H1 (cell line): ENCODE results near the gene ACBD5. TPM values are rescaled to one million over a fixed set of nuclear protein-coding genes. Genes with fewer than 3 reads are reported as not detected.

Experiments
- CTCF ChIA-PET: fragments of 300-600 bp; sonication (Branson Sonifier 250); formaldehyde crosslinking; loops from one replicate; lab custom pipeline; 2021; ENCODE audit not compliant: partially characterized antibody; lab: Charles Lee
- POLR2A ChIA-PET: fragments of 300-600 bp; sonication (Branson Sonifier 250); formaldehyde crosslinking; loops from one replicate; lab custom pipeline; 2021; ENCODE audit warnings: inconsistent platforms; ENCODE audit not compliant: partially characterized antibody; lab: Charles Lee
- DNase-seq, 2 experiments: peaks; one replicate each; pipeline versions ENCODE4 v3.0.0 to v3.0.0-alpha.2; 2010 to 2022; ENCODE audit warnings: low spot score in 2 of 2, low read depth in 1 of 2, mixed read lengths in 1 of 2
- FAIRE-seq: peaks from 2 replicates; lab custom pipeline; 2011; peaks lifted over from hg19 to GRCh38; lab: Jason Lieb, UNC
- H2AFZ ChIP-seq: 2 replicates; pipeline ENCODE4 v1.8.1; 2012; ENCODE audit warnings: low read length, inconsistent platforms
- H2AK5ac ChIP-seq: 2 replicates; pipeline ENCODE4 v1.6.1; 2013; ENCODE audit warnings: low read depth, low read length
- H2BK120ac ChIP-seq: replicated peaks from 2 replicates; pipeline ENCODE3; 2013; ENCODE audit warnings: low read depth, low read length, inconsistent platforms
- H2BK12ac ChIP-seq: 2 replicates; pipeline ENCODE4 v1.6.1; 2013; ENCODE audit warnings: low read depth, low read length
- H2BK15ac ChIP-seq: 2 replicates; pipeline ENCODE4 v1.6.1; 2013; ENCODE audit warnings: low read length
- H2BK20ac ChIP-seq: 2 replicates; pipeline ENCODE4 v1.6.1; 2013; ENCODE audit warnings: low read length
- H2BK5ac ChIP-seq: 2 replicates; pipeline ENCODE4 v1.6.1; 2013; ENCODE audit warnings: low read depth, low read length
- H3K14ac ChIP-seq: 2 replicates; pipeline ENCODE4 v1.6.1; 2013; ENCODE audit warnings: inconsistent platforms; ENCODE audit not compliant: insufficient read length
- H3K18ac ChIP-seq: 2 replicates; pipeline ENCODE4 v1.6.1; 2013; ENCODE audit warnings: low read length; ENCODE audit errors: extremely low read depth
- H3K23ac ChIP-seq: 2 replicates; pipeline ENCODE4 v1.6.1; 2013; ENCODE audit warnings: inconsistent platforms; ENCODE audit not compliant: insufficient read length
- H3K23me2 ChIP-seq: 2 replicates; pipeline ENCODE4 v1.6.1; 2013; ENCODE audit warnings: low read depth, low read length
- H3K27ac ChIP-seq: 2 replicates; pipeline ENCODE4 v1.6.1; 2011; ENCODE audit warnings: low read depth, low read length, inconsistent platforms
- H3K27me3 ChIP-seq, 4 experiments: replicated peaks in 1 of 4; 1 replicate in 1 of 4; 2 replicates in 3 of 4; pipeline versions ENCODE4 v1.6.1 to v1.8.1; 2011 to 2013; ENCODE audit warnings: low read length in 3 of 4, mild to moderate bottlenecking in 3 of 4, inconsistent platforms in 2 of 4, mixed read lengths in 2 of 4, moderate library complexity in 1 of 4; ENCODE audit not compliant: control insufficient read depth in 3 of 4, insufficient read depth in 3 of 4; ENCODE audit errors: extremely low read depth in 1 of 4
- H3K36me3 ChIP-seq, 4 experiments: 2 replicates each; pipeline versions ENCODE4 v1.6.1 to v1.8.1; 2011 to 2013; ENCODE audit warnings: mild to moderate bottlenecking in 4 of 4, low read length in 3 of 4, moderate library complexity in 2 of 4, control low read depth in 1 of 4, inconsistent platforms in 1 of 4; ENCODE audit not compliant: insufficient read depth in 4 of 4, control insufficient read depth in 2 of 4
- H3K4ac ChIP-seq: replicated peaks from 2 replicates; pipeline ENCODE3; 2013; ENCODE audit warnings: low read length, low read depth, mixed read lengths, inconsistent platforms; ENCODE audit not compliant: insufficient read length
- H3K4me1 ChIP-seq, 4 experiments: replicated peaks in 1 of 4; 1 replicate in 1 of 4; 2 replicates in 3 of 4; pipeline versions ENCODE4 v1.6.1 to v1.8.1; 2011 to 2013; ENCODE audit warnings: low read length in 3 of 4, inconsistent platforms in 2 of 4, mixed read lengths in 1 of 4; ENCODE audit not compliant: insufficient read depth in 4 of 4, control insufficient read depth in 3 of 4
- H3K4me2 ChIP-seq, 2 experiments: 2 replicates each; pipeline versions ENCODE4 v1.6.1 to v1.8.1; 2011 to 2013; ENCODE audit warnings: low read depth in 2 of 2, low read length in 2 of 2, control low read depth in 1 of 2, inconsistent platforms in 1 of 2, mild to moderate bottlenecking in 1 of 2; ENCODE audit not compliant: insufficient read depth in 1 of 2
- H3K4me3 ChIP-seq, 4 experiments: fragments of 200-600, 300-600 bp in 1 of 4; sonication (generic), shearing (Covaris generic), sonication (Bioruptor Twin) in 1 of 4; 2 replicates each; pipeline versions ENCODE4 v1.5.1 to v1.8.1; 2011 to 2016; ENCODE audit warnings: low read length in 4 of 4, low read depth in 3 of 4, control low read depth in 2 of 4, inconsistent platforms in 2 of 4, mild to moderate bottlenecking in 2 of 4, mixed read lengths in 1 of 4, moderate library complexity in 1 of 4; ENCODE audit not compliant: insufficient read depth in 2 of 4; ENCODE audit errors: extremely low read depth in 1 of 4
- H3K56ac ChIP-seq: replicated peaks from 2 replicates; pipeline ENCODE3; 2013; ENCODE audit warnings: low read depth, mild to moderate bottlenecking, mixed read lengths, low read length, inconsistent platforms; ENCODE audit not compliant: insufficient read length
- H3K79me1 ChIP-seq: 2 replicates; pipeline ENCODE4 v1.6.1; 2013; ENCODE audit warnings: low read depth, low read length, control low read depth
- H3K79me2 ChIP-seq, 2 experiments: 2 replicates each; pipeline versions ENCODE4 v1.6.1 to v1.8.1; 2012 to 2013; ENCODE audit warnings: low read length in 2 of 2, mild to moderate bottlenecking in 2 of 2, inconsistent platforms in 1 of 2; ENCODE audit not compliant: insufficient read depth in 2 of 2, control insufficient read depth in 1 of 2
- H3K9ac ChIP-seq, 4 experiments: replicated peaks in 1 of 4; 1 replicate in 1 of 4; 2 replicates in 3 of 4; pipeline versions ENCODE4 v1.6.1 to v1.8.1; 2011 to 2013; ENCODE audit warnings: low read depth in 3 of 4, low read length in 3 of 4, control low read depth in 2 of 4, mild to moderate bottlenecking in 2 of 4, moderate library complexity in 2 of 4, inconsistent platforms in 1 of 4; ENCODE audit errors: extremely low read depth in 1 of 4
- H3K9me3 ChIP-seq, 2 experiments: 2 replicates each; pipeline versions ENCODE4 v1.6.1 to v1.8.1; 2012 to 2013; ENCODE audit warnings: mild to moderate bottlenecking in 2 of 2, moderate library complexity in 2 of 2, control low read depth in 1 of 2, inconsistent platforms in 1 of 2, low read depth in 1 of 2, low read length in 1 of 2, mixed read lengths in 1 of 2; ENCODE audit not compliant: insufficient read depth in 2 of 2
- H4K20me1 ChIP-seq, 2 experiments: replicated peaks in 1 of 2; 2 replicates each; pipeline versions ENCODE3 to v1.8.1; 2011 to 2013; ENCODE audit warnings: inconsistent platforms in 2 of 2, low read length in 2 of 2, mild to moderate bottlenecking in 1 of 2; ENCODE audit not compliant: insufficient read depth in 2 of 2, control insufficient read depth in 1 of 2
- H4K5ac ChIP-seq: 2 replicates; pipeline ENCODE4 v1.6.1; 2013; ENCODE audit warnings: low read length, low read depth, mixed read lengths, inconsistent platforms; ENCODE audit not compliant: insufficient read length
- H4K8ac ChIP-seq: 2 replicates; pipeline ENCODE4 v1.8.0; 2013; ENCODE audit warnings: mild to moderate bottlenecking, moderate library complexity, low read length, inconsistent platforms; ENCODE audit not compliant: insufficient read depth; ENCODE audit errors: extremely low read depth
- H4K91ac ChIP-seq: replicated peaks from 2 replicates; pipeline ENCODE3; 2013; ENCODE audit warnings: low read length, mixed read lengths, inconsistent platforms; ENCODE audit not compliant: insufficient read length
- BACH1 ChIP-seq: IDR thresholded peaks from 2 replicates; pipeline ENCODE4 v1.6.1; 2012; ENCODE audit warnings: low read length, improper control_type of control experiment
- CBX5 ChIP-seq: fragments of 300-800, 300-1000 bp; sonication (generic); IDR thresholded peaks from 2 replicates; pipeline ENCODE4 v1.7.1; 2016; ENCODE audit warnings: antibody characterized with exemption, low read length, low read depth
- HDAC2 ChIP-seq, 2 experiments: fragments of 300-600 bp in 1 of 2; sonication (generic) in 1 of 2; IDR thresholded peaks; 2 replicates each; pipeline ENCODE4 v1.6.1; 2011 to 2012; ENCODE audit warnings: low read depth in 2 of 2, low read length in 2 of 2, mild to moderate bottlenecking in 2 of 2, moderate library complexity in 2 of 2, borderline replicate concordance in 1 of 2, inconsistent platforms in 1 of 2
- KDM1A ChIP-seq: fragments of 200-600, 300-600 bp; sonication (generic); IDR thresholded peaks from 2 replicates; pipeline ENCODE4 v1.7.1; 2016; ENCODE audit warnings: mild to moderate bottlenecking, low read length, borderline replicate concordance
- SP1 ChIP-seq: IDR thresholded peaks from 2 replicates; pipeline ENCODE4 v1.6.1; 2011; ENCODE audit warnings: low read depth, low read length
- TAF7 ChIP-seq: optimal IDR thresholded peaks from 2 replicates; pipeline ENCODE3; 2011; ENCODE audit warnings: low read depth, mild to moderate bottlenecking, inconsistent platforms, low read length, moderate library complexity, borderline replicate concordance
- WGBS, 2 experiments: shearing (Covaris generic) in 1 of 2; methylation state at CpG; one replicate each; pipeline versions ENCODE4 v1.1.6 to v1.1.7; 2013 to 2015; ENCODE audit warnings: low lambda C conversion rate in 2 of 2, mixed read lengths in 2 of 2, inconsistent platforms in 1 of 2, low coverage in 1 of 2, missing lambda C conversion rate in 1 of 2; ENCODE audit not compliant: insufficient replicate concordance in 2 of 2, insufficient coverage in 1 of 2, insufficient read length in 1 of 2; ENCODE audit errors: extremely low coverage in 1 of 2, missing lambda C conversion rate in 1 of 2; 5-methylcytosine and 5-hydroxymethylcytosine counted together
- polyA plus RNA-seq, 7 experiments: library from polyadenylated mRNA; depleted of rRNA in 3 of 7; stranded (reverse) in 5 of 7; unstranded in 2 of 7; fragments of >200 nt in 5 of 7; fragments of 200-250 nt in 2 of 7; gene quantifications; 1 replicate in 5 of 7; 2 replicates in 1 of 7; 4 replicates in 1 of 7; pipeline versions ENCODE4 v1.2.1 to v1.2.3, GENCODE V29; 2011 to 2013; ENCODE audit warnings: missing spikeins in 2 of 7, mixed read lengths in 2 of 7
- total RNA-seq: library from RNA; stranded (reverse); fragmentation: NEBNext Ultra II Directional; extraction: Animal tissue kit (Norgen Biotek cat#: 25700); gene quantifications from 2 replicates; pipeline ENCODE4 v1.2.1, GENCODE V29; 2021
- TF ChIP-seq, protein P1 (sequence below): IDR thresholded peaks from 2 replicates; pipeline ENCODE4 v1.6.1; 2012; ENCODE audit warnings: low read length, inconsistent platforms
- TF ChIP-seq, protein P2 (sequence below): IDR thresholded peaks from 2 replicates; pipeline ENCODE4 v1.6.1; 2012; ENCODE audit warnings: inconsistent platforms

The ACBD5 gene
- total and polyA plus RNA-seq, 2 of the 8 experiments (the other 6 are each of a cell fraction or from before 2014, with no cell fraction given): 4.6 to 15.9 TPM

DNA sequence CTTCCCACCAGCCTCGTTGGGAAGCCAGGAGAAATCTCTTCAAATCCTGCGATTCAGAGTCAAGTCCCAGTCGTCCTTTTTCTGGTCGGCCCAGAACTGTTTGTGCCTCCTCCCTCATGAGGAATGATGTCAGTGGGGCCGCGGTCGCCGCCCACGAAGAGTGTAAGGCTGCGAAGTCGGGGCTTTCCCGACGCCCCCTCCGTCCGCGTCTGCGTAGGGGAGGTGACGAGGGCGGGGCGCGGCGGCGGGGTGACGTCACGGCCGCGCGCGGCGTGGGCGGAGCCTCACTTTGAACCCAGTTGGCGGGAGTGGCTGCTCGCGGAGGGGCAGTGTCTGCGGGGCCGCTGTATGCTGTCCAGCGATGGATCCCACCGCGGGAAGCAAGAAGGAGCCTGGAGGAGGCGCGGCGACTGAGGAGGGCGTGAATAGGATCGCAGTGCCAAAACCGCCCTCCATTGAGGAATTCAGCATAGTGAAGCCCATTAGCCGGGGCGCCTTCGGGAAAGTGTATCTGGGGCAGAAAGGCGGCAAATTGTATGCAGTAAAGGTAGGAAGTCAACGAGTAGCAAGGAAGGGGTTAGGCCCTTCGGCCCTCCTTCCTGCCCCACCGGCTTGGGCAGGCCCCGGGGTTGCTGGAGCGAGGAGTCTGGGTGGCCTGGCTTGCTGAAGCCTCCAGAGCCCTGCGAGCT is 85.4 kb downstream of the ACBD5 start, which contains the start of gene MASTL:
Gene MASTL, plus strand, starts transcription at position 287 of the 689 bp plus-strand sequence. Its CDS starts 75 bp downstream, at position 362.
- WGBS, 2 experiments: 1% methylated on average over 55 of the region's 55 CpGs; no CpG with 5 or more reads in 1 of the 2 experiments
- peak within 1 kb of the TSS; percentile 60 for H3K18ac ChIP-seq
- peaks cover 5% of the 10 kb centered on the region for H3K79me1 ChIP-seq
- H2BK120ac ChIP-seq: peak within 1 kb of the TSS; percentile 47
- H4K91ac ChIP-seq: peak within 1 kb of the TSS; percentile 63
- peaks cover 0 to 3% (median 0%) of the 10 kb centered on the region in 4 experiments; a peak in 4 of 7 replicates for H3K4me1 ChIP-seq
- peak within 1 kb of the TSS; percentile 95 to 100 (median 98) for H3K4me3 ChIP-seq
- peak within 1 kb of the TSS; percentile 3 for H3K23ac ChIP-seq
- H3K79me2 ChIP-seq: peaks cover 40 to 76% of the 10 kb centered on the region in 2 experiments
- peaks cover 3 to 9% of the 10 kb centered on the region in 2 experiments for H4K20me1 ChIP-seq
- H2BK5ac ChIP-seq: peak within 1 kb of the TSS; percentile 80
- peak within 1 kb of the TSS; percentile 72 for H2BK12ac ChIP-seq
- H4K8ac ChIP-seq: peak within 1 kb of the TSS; percentile 98
- peaks cover 10 to 32% (median 20%) of the 10 kb centered on the region in 4 experiments for H3K36me3 ChIP-seq
- peak within 1 kb of the TSS; percentile 96 for H3K27ac ChIP-seq
- H3K9me3 ChIP-seq: no peaks in the 10 kb centered on the region
- POLR2A ChIA-PET: interaction anchor here (0.8 to 4.9 kb wide), 7 partner anchors 11 to 457 kb away, joined by 3 to 48 read pairs (median 4); partner anchors contain the start of gene PDSS1
- peak within 1 kb of the TSS; percentile 70 for H3K14ac ChIP-seq
- peak within 1 kb of the TSS; percentile 92 for H3K4ac ChIP-seq
- peak within 1 kb of the TSS; percentile 55; the same call in 1 of the 2 replicates for H2BK15ac ChIP-seq
- H3K56ac ChIP-seq: peak within 1 kb of the TSS; percentile 90
- CTCF ChIA-PET: interaction anchor here (0.6 to 1.2 kb wide), 3 partner anchors 9 to 27 kb away, joined by 3 to 4 read pairs (median 3); no protein-coding TSS in a partner anchor
- H4K5ac ChIP-seq: peak within 1 kb of the TSS; percentile 94
- peak within 1 kb of the TSS; percentile 95 to 100 (median 96) for H3K9ac ChIP-seq
- no peaks in the 10 kb centered on the region for H3K27me3 ChIP-seq
- H3K23me2 ChIP-seq: peaks cover 4% of the 10 kb centered on the region
- peak within 1 kb of the TSS; percentile 91 to 98 for H3K4me2 ChIP-seq
- H2BK20ac ChIP-seq: no peak within 1 kb of the TSS
- peak within 1 kb of the TSS; percentile 79; the same call in 1 of the 2 replicates for H2AK5ac ChIP-seq
- peak within 1 kb of the TSS; percentile 86 for H2AFZ ChIP-seq
- DNase-seq: peak; percentile 44 to 91
- FAIRE-seq: no peak
- TF ChIP-seq CBX5 (no peak), SP1 (0 out of 2 replicates have a peak, but pooled peaks have one; percentile 46), KDM1A (no peak), HDAC2 (IDR thresholded peaks at IDR 0.05; ENCODE audit: borderline replicate concordance in 1 of 2, low read depth in 2 of 2, low read length in 2 of 2) (peak in 1 of 2 experiments; percentile 32; a peak in 1 of 4 replicates), TAF7 (peak; percentile 71), BACH1 (peak; percentile 70; the same call in 1 of the 2 replicates)
- TF ChIP-seq, protein P1, sequence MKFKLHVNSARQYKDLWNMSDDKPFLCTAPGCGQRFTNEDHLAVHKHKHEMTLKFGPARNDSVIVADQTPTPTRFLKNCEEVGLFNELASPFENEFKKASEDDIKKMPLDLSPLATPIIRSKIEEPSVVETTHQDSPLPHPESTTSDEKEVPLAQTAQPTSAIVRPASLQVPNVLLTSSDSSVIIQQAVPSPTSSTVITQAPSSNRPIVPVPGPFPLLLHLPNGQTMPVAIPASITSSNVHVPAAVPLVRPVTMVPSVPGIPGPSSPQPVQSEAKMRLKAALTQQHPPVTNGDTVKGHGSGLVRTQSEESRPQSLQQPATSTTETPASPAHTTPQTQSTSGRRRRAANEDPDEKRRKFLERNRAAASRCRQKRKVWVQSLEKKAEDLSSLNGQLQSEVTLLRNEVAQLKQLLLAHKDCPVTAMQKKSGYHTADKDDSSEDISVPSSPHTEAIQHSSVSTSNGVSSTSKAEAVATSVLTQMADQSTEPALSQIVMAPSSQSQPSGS: peak; percentile 63; the same call in 1 of the 2 replicates
- TF ChIP-seq, protein P2, sequence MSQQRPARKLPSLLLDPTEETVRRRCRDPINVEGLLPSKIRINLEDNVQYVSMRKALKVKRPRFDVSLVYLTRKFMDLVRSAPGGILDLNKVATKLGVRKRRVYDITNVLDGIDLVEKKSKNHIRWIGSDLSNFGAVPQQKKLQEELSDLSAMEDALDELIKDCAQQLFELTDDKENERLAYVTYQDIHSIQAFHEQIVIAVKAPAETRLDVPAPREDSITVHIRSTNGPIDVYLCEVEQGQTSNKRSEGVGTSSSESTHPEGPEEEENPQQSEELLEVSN: peak; percentile 61; the same call in 1 of the 2 replicates
